ENCODE measurements around the gene COX4I1.

The COX4I1 gene

DNA sequence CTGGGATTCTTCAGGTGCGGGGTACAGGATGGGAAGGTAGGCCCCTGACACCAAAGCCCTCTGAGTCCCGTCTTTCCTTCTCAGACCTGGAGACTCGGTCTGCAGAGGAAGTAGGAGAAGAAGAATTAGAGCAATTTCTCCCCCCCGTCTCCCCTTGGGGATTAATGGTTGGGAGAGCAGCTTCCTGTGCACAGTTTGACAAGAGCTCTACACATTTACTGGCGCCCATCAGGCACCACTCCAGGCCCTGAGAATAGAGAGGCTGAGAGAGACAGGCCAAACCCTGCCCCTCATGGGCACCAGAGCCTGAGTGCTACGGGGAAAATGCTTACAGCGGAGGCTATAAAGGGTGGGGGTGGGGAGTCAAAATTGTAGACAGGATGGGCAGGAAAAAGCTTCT lies 45.1 kb upstream of the COX4I1 start:
- Histone ChIP-seq H3K27me3 (ENCODE audit: control insufficient read depth, insufficient read depth, low read length) (no peaks in the 10 kb centered on the region), H2AFZ (no peak overlapping the region), H3K4me1 (no peaks in the 10 kb centered on the region), H3K27ac (no peak overlapping the region), H3K36me3 (ENCODE audit: control insufficient read depth, insufficient read depth, low read length) (no peaks in the 10 kb centered on the region), H3K9me3 (ENCODE audit: control insufficient read depth, low read length) (no peaks in the 10 kb centered on the region), H3K4me3 (ENCODE audit: low read depth, low read length) (no peak overlapping the region), H3K4me2 (ENCODE audit: low read length) (no peak overlapping the region), H3K9ac (no peak overlapping the region), H3K79me2 (no peaks in the 10 kb centered on the region)
- TF ChIP-seq, protein P1, sequence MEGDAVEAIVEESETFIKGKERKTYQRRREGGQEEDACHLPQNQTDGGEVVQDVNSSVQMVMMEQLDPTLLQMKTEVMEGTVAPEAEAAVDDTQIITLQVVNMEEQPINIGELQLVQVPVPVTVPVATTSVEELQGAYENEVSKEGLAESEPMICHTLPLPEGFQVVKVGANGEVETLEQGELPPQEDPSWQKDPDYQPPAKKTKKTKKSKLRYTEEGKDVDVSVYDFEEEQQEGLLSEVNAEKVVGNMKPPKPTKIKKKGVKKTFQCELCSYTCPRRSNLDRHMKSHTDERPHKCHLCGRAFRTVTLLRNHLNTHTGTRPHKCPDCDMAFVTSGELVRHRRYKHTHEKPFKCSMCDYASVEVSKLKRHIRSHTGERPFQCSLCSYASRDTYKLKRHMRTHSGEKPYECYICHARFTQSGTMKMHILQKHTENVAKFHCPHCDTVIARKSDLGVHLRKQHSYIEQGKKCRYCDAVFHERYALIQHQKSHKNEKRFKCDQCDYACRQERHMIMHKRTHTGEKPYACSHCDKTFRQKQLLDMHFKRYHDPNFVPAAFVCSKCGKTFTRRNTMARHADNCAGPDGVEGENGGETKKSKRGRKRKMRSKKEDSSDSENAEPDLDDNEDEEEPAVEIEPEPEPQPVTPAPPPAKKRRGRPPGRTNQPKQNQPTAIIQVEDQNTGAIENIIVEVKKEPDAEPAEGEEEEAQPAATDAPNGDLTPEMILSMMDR (IDR thresholded peaks at IDR 0.05): no peak

DNA sequence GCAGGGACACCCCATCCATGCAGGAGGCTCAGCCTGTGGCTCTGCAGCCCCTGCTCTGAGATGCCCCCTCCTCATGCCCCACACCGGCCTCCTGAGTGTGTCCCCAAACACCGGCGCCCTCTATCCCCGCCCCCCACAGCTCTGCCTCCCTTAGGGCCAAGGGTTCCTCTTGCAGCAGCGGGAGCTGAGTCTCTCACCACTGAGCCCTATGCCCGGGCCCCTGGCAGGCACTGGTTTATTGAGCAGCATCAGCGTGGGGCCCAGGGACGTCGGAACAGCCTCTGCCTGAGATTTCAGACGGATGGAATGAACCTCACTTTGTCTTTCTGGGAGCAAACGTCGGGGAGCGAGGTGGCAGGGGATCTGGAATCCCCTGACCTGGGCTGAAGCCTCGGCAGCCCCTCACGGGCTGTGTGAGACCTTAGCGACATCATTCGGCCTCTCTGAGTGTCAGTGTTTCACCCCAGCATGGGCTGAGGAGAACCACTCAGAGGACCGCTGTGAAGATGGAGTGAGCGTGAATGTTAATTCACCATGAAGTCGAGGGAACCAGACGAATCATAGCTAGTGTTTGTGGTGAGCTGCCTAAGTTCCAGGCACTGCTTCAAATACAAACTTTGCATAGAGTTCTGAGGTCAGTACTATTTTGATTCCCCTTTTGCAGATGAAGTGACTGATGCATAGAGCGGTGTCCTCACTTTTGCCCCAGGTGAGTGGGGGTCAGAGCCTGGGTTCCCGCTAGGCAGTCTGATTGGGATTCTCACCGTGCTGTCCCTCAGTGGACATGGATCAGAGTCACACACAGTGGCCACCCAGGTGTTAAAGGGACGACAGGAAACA lies 43.3 kb upstream of the COX4I1 start:
- H3K4me2 ChIP-seq (ENCODE audit: low read length): no peak overlapping the region
- no peaks in the 10 kb centered on the region for H3K27me3 ChIP-seq (ENCODE audit: control insufficient read depth, insufficient read depth, low read length)
- no peaks in the 10 kb centered on the region for H3K4me1 ChIP-seq
- no peaks in the 10 kb centered on the region for H3K9me3 ChIP-seq (ENCODE audit: control insufficient read depth, low read length)
- no peak overlapping the region for H3K9ac ChIP-seq
- H2AFZ ChIP-seq: no peak overlapping the region
- TF ChIP-seq, protein P1 (IDR thresholded peaks at IDR 0.05): no peak
- no peak overlapping the region for H3K27ac ChIP-seq
- H3K4me3 ChIP-seq (ENCODE audit: low read depth, low read length): no peak overlapping the region
- H3K36me3 ChIP-seq (ENCODE audit: control insufficient read depth, insufficient read depth, low read length): no peaks in the 10 kb centered on the region
- H3K79me2 ChIP-seq: no peaks in the 10 kb centered on the region

DNA sequence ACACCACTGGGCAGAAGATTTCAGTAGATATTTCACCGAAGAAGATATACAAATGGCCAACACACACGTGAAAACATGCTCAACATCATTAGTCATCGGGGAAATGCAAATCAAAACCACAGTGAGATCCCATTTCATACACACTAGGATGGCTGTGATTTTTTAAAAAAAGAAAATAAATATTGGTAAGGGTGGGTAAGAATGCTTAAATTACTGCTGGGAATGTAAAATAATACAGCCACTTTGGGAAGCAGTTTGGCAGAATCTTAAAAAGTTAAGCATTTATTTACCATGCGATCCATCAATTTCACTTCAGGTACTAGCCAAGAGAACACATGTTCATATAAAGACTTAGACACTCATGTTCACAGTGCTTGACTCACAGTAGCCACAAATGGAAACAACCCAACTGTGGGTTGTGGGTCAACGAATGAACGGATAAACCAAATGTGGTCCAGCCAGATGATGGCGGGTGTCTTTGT lies 42.1 kb upstream of the COX4I1 start:
- Histone ChIP-seq H3K4me2 (ENCODE audit: low read length) (no peak overlapping the region), H3K27me3 (ENCODE audit: control insufficient read depth, insufficient read depth, low read length) (no peaks in the 10 kb centered on the region), H3K4me1 (no peaks in the 10 kb centered on the region), H3K9ac (no peak overlapping the region), H3K36me3 (ENCODE audit: control insufficient read depth, insufficient read depth, low read length) (no peaks in the 10 kb centered on the region), H2AFZ (no peak overlapping the region), H3K79me2 (no peaks in the 10 kb centered on the region), H3K27ac (no peak overlapping the region), H3K4me3 (ENCODE audit: low read depth, low read length) (no peak overlapping the region), H3K9me3 (ENCODE audit: control insufficient read depth, low read length) (no peaks in the 10 kb centered on the region)
- TF ChIP-seq, protein P1 (IDR thresholded peaks at IDR 0.05): no peak

DNA sequence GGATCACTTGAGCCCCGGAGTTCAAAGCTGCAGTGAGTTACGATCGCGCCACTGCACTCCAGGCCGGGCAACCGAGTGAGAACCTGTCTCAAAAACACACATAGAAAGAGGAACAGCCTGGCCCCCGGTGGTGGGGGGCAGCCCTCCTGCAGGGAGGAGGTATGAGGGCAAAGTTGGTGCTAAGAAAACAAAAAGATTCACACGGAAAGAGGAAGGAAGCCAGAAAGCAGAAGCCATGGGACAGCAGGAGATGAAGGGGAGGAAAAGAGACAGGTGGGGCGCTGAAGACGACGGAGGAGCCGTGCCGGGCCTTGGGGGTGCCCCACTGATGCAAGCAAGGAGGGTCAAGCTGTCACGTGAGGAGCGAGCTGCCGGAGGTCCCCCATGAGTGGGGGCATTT lies 40.4 kb upstream of the COX4I1 start:
- Histone ChIP-seq H3K4me2 (ENCODE audit: low read length) (no peak overlapping the region), H2AFZ (no peak overlapping the region), H3K4me3 (ENCODE audit: low read depth, low read length) (no peak overlapping the region), H3K27ac (no peak overlapping the region), H3K27me3 (ENCODE audit: control insufficient read depth, insufficient read depth, low read length) (no peaks in the 10 kb centered on the region), H3K79me2 (no peaks in the 10 kb centered on the region), H3K36me3 (ENCODE audit: control insufficient read depth, insufficient read depth, low read length) (no peaks in the 10 kb centered on the region), H3K4me1 (no peaks in the 10 kb centered on the region), H3K9ac (no peak overlapping the region), H3K9me3 (ENCODE audit: control insufficient read depth, low read length) (no peaks in the 10 kb centered on the region)
- TF ChIP-seq, protein P1 (IDR thresholded peaks at IDR 0.05): no peak

Measured in parathyroid adenoma (tissue), 2 donors.